Sigmoid colon (tissue), 7 donors: ENCODE results near the gene DROSHA. TPM values are rescaled to one million over a fixed set of nuclear protein-coding genes. Genes with fewer than 3 reads are reported as not detected.

ENCODE experiments used
- DNase-seq: peaks from one replicate; pipeline ENCODE4 v3.0.0-alpha.2; 2019
- H3K27ac ChIP-seq, 4 donors: fragments of 200-600 bp; sonication (generic); one replicate each; pipeline ENCODE4 v1.5.1; 2016 to 2019; ENCODE audit warnings: mild to moderate bottlenecking in 1 of 4
- H3K27me3 ChIP-seq, 3 donors: fragments of 200-600 bp; sonication (generic); one replicate each; pipeline ENCODE4 v1.5.1; 2019; ENCODE audit warnings: mild to moderate bottlenecking in 1 of 3
- H3K36me3 ChIP-seq, 4 donors: fragments of 200-600 bp; sonication (generic); one replicate each; pipeline ENCODE4 v1.5.1; 2016 to 2019
- H3K4me1 ChIP-seq, 4 donors: fragments of 200-600 bp; sonication (generic); one replicate each; pipeline ENCODE4 v1.5.1; 2017 to 2019
- H3K4me3 ChIP-seq, 4 donors: fragments of 200-600 bp; sonication (generic); one replicate each; pipeline ENCODE4 v1.5.1; 2017 to 2019; ENCODE audit warnings: mild to moderate bottlenecking in 2 of 4, moderate library complexity in 1 of 4
- H3K9me3 ChIP-seq, 4 donors: fragments of 200-600 bp in 3 of 4; sonication (generic) in 3 of 4; one replicate each; pipeline versions ENCODE4 v1.5.1 to v1.6.1; 2013 to 2019
- EP300 ChIP-seq, 4 donors: sonication (generic); formaldehyde crosslinking; IDR thresholded peaks; one replicate each; pipeline ENCODE4 v1.6.1; 2017; ENCODE audit warnings: antibody characterized with exemption in 4 of 4
- POLR2A ChIP-seq, 2 donors: fragments of 450-650 bp; IDR thresholded peaks; one replicate each; pipeline ENCODE4 v1.6.1; 2016; ENCODE audit warnings: antibody characterized with exemption in 2 of 2, mild to moderate bottlenecking in 2 of 2, moderate library complexity in 2 of 2
- POLR2AphosphoS5 ChIP-seq, 4 donors: sonication (generic); formaldehyde crosslinking; IDR thresholded peaks; one replicate each; pipeline ENCODE4 v1.6.1; 2017; ENCODE audit warnings: antibody characterized with exemption in 4 of 4
- WGBS, 2 donors: extraction: QIAGEN DNeasy Blood & Tissue Kit; methylation state at CpG; one replicate each; pipeline ENCODE4 v1.1.7; 2013; 5-methylcytosine and 5-hydroxymethylcytosine counted together
- intact Hi-C: fragments of 100-400 bp; cut with DNase I; formaldehyde crosslinking; loops from one replicate; pipeline ENCODE4 v1.15.1; 2023
- polyA plus RNA-seq, 3 donors: library from polyadenylated mRNA; stranded (reverse); fragments of 200-250 nt; gene quantifications; one replicate each; pipeline ENCODE4 v1.2.3, GENCODE V29; 2013
- total RNA-seq, 4 donors: library from RNA; depleted of rRNA; stranded (reverse); fragments of >200 nt; gene quantifications; one replicate each; pipeline ENCODE4 v1.1.0, GENCODE V29; 2016
- TF ChIP-seq, protein P1 (sequence below), 4 experiments: fragments of 450-650 bp in 3 of 4; fragments of 200-600 bp in 1 of 4; IDR thresholded peaks; one replicate each; pipeline ENCODE4 v1.5.1; 2016 to 2019; ENCODE audit warnings: antibody characterized with exemption in 4 of 4, mild to moderate bottlenecking in 3 of 4, moderate library complexity in 2 of 4
- donor health status: healthy with polysubstance abuse.
- donor health status: Bipolar disorder and iron deficiency.
- donor health status: healthy.

Gene DROSHA
- total and polyA plus RNA-seq, 7 donors, result 17.3 to 57.6 (median 28.6) TPM

DNA sequence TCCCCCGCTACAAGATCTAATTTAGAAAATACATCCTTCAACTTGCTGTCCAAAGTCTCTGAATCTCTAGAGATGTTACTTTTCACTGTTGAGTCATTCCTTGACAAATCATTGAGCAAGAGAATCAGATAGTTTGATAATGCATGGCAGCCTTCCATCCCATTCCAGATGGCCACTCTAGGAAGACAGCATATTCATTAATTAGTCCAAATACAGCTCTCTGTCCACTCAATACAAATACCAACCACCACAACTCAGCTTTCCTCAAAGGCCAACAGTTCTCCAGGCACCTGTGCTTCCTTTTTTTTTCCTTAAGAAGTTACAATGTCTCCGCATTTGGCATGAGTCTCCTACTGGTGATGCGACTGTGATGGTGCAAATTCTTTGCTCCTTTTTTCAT, 72.3 kb downstream of the DROSHA start:
- TF ChIP-seq POLR2AphosphoS5 (IDR thresholded peaks at IDR 0.05), result no peak
- TF ChIP-seq, protein P1, sequence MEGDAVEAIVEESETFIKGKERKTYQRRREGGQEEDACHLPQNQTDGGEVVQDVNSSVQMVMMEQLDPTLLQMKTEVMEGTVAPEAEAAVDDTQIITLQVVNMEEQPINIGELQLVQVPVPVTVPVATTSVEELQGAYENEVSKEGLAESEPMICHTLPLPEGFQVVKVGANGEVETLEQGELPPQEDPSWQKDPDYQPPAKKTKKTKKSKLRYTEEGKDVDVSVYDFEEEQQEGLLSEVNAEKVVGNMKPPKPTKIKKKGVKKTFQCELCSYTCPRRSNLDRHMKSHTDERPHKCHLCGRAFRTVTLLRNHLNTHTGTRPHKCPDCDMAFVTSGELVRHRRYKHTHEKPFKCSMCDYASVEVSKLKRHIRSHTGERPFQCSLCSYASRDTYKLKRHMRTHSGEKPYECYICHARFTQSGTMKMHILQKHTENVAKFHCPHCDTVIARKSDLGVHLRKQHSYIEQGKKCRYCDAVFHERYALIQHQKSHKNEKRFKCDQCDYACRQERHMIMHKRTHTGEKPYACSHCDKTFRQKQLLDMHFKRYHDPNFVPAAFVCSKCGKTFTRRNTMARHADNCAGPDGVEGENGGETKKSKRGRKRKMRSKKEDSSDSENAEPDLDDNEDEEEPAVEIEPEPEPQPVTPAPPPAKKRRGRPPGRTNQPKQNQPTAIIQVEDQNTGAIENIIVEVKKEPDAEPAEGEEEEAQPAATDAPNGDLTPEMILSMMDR (IDR thresholded peaks at IDR 0.05), result no peak
- TF ChIP-seq EP300 (IDR thresholded peaks at IDR 0.05), result no peak
- no peak for TF ChIP-seq POLR2A (IDR thresholded peaks at IDR 0.05)
- H3K4me1 ChIP-seq, result no peaks in the 10 kb centered on the region
- DNase-seq, result no peak
- intact Hi-C loops, result no loop called here
- H3K4me3 ChIP-seq, result no peak overlapping the region
- no peak overlapping the region for H3K27ac ChIP-seq
- WGBS, 2 donors, result 97 to 98% methylated on average over 3 of the region's 3 CpGs
- no peaks in the 10 kb centered on the region for H3K27me3 ChIP-seq
- peaks cover 0 to 8% (median 5%) of the 10 kb centered on the region in 4 donors for H3K9me3 ChIP-seq
- peaks cover 8 to 79% (median 13%) of the 10 kb centered on the region in 4 donors for H3K36me3 ChIP-seq

DNA sequence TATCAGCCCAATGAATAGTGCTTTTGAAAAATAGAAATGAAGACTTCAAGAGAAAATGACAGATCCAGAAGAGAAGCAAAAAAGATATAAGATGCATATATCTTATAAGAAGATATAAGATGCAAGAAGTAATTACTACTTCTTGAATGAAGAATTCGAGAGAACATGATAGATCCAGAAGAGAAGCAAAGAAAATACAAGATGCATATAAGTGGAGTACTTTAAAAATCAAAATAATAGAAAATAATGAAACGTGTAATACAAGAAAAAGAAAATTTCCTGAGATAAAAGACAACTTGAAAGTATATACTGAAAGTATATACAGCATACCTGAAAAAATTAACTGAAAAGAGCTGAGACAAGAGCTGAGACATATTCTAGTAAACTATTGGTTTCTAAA, 76.7 kb downstream of the DROSHA start:
- DNase-seq, result no peak
- TF ChIP-seq POLR2AphosphoS5 (IDR thresholded peaks at IDR 0.05) (no peak), POLR2A (IDR thresholded peaks at IDR 0.05) (no peak), EP300 (IDR thresholded peaks at IDR 0.05) (no peak)
- TF ChIP-seq, protein P1 (IDR thresholded peaks at IDR 0.05), result no peak
- Histone ChIP-seq H3K4me1 (no peaks in the 10 kb centered on the region), H3K9me3 (peaks cover 0 to 8% (median 5%) of the 10 kb centered on the region in 4 donors), H3K4me3 (no peak overlapping the region), H3K27ac (no peak overlapping the region), H3K27me3 (no peaks in the 10 kb centered on the region), H3K36me3 (peaks cover 0 to 66% (median 8%) of the 10 kb centered on the region in 4 donors)
- 95 to 97% methylated on average over 2 of the region's 2 CpGs for WGBS, 2 donors
- intact Hi-C loops, result no loop called here

DNA sequence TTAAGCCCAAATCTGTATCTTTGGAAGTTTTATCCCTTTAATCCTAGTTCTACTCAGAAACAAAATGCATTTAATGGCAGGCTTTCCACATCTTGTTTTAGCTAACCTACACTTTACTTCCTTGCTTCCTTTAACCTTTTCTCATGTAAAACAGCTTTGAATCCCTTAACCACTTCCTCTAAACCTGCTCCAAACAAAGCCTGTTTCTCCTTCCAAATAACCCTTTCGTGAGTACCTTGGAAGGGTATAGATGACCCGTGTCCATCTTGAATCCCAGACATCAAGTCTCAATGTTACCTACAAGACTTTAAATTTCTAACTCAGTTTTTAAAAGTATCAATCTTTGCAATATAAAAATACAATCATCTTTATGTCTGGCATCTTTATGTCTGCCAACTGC, 78.4 kb downstream of the DROSHA start:
- H3K9me3 ChIP-seq, result peaks cover 0 to 8% (median 5%) of the 10 kb centered on the region in 4 donors
- H3K27ac ChIP-seq, result no peak overlapping the region
- intact Hi-C loops, result no loop called here
- H3K36me3 ChIP-seq, result peaks cover 0 to 67% (median 17%) of the 10 kb centered on the region in 4 donors
- no peaks in the 10 kb centered on the region for H3K4me1 ChIP-seq
- H3K27me3 ChIP-seq, result no peaks in the 10 kb centered on the region
- no peak overlapping the region for H3K4me3 ChIP-seq
- 95 to 96% methylated on average over 2 of the region's 2 CpGs for WGBS, 2 donors
- TF ChIP-seq EP300 (IDR thresholded peaks at IDR 0.05) (no peak), POLR2A (IDR thresholded peaks at IDR 0.05) (no peak), POLR2AphosphoS5 (IDR thresholded peaks at IDR 0.05) (no peak)
- TF ChIP-seq, protein P1 (IDR thresholded peaks at IDR 0.05), result no peak
- no peak for DNase-seq

DNA sequence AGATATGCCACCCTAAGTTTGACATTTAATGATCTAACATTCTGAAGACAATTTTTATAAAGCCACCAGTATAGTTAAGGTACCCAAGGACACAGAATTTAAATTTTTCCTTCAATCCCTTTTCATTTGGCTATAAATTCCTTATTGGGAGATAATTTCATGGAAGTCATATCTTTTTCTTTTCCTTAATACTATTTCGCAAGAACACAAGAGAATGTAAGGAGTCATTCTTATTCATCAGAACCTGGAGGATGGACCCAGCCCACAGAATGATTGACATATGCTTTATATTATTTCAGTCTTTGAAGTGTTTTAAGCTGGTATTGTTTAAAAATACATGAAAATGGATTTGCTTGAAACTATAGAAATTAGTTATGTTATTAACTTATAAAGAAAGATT, 79.6 kb downstream of the DROSHA start:
- no peaks in the 10 kb centered on the region for H3K4me1 ChIP-seq
- WGBS, 2 donors, result 0 to 67% methylated on average over 1 of the region's 1 CpG
- TF ChIP-seq, protein P1 (IDR thresholded peaks at IDR 0.05), result no peak
- TF ChIP-seq POLR2AphosphoS5 (IDR thresholded peaks at IDR 0.05) (no peak), POLR2A (IDR thresholded peaks at IDR 0.05) (no peak), EP300 (IDR thresholded peaks at IDR 0.05) (no peak)
- no peak for DNase-seq
- no peak overlapping the region for H3K27ac ChIP-seq
- intact Hi-C loops, result no loop called here
- peaks cover 0 to 8% (median 5%) of the 10 kb centered on the region in 4 donors for H3K9me3 ChIP-seq
- no peak overlapping the region for H3K4me3 ChIP-seq
- no peaks in the 10 kb centered on the region for H3K27me3 ChIP-seq
- peaks cover 0 to 68% (median 24%) of the 10 kb centered on the region in 4 donors for H3K36me3 ChIP-seq

DNA sequence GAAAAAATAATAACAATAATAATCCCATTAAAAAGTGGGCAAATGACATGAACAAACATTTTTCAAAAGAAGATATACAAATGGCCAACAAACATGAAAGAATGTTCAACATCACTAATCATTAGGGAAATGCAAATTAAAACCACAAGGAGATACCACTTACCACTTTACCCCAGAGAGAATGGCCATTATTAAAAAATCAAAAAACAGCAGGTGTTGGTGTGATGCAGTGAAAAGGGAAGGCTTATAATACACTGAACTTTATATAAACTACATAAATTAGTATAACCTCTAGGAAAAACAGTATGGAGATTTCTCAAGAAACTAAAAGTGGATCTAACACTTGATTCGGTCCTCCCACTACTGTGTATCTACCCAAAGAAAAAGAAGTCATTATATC, 81.9 kb downstream of the DROSHA start:
- no peaks in the 10 kb centered on the region for H3K4me1 ChIP-seq
- intact Hi-C loops, result no loop called here
- no peaks in the 10 kb centered on the region for H3K9me3 ChIP-seq
- H3K27me3 ChIP-seq, result no peaks in the 10 kb centered on the region
- DNase-seq, result no peak
- TF ChIP-seq POLR2A (IDR thresholded peaks at IDR 0.05) (no peak), EP300 (IDR thresholded peaks at IDR 0.05) (no peak), POLR2AphosphoS5 (IDR thresholded peaks at IDR 0.05) (no peak)
- TF ChIP-seq, protein P1 (IDR thresholded peaks at IDR 0.05), result no peak
- 86 to 94% methylated on average over 1 of the region's 1 CpG for WGBS, 2 donors
- H3K27ac ChIP-seq, result no peak overlapping the region
- no peak overlapping the region for H3K4me3 ChIP-seq
- peaks cover 0 to 56% (median 25%) of the 10 kb centered on the region in 4 donors for H3K36me3 ChIP-seq
